ENCODE results near the gene CADPS. TPM values are rescaled to one million over a fixed set of nuclear protein-coding genes. Genes with fewer than 3 reads are reported as not detected.

CADPS gene
- total RNA-seq, 1 experiment from 2014 or later, result 7.0 TPM

DNA sequence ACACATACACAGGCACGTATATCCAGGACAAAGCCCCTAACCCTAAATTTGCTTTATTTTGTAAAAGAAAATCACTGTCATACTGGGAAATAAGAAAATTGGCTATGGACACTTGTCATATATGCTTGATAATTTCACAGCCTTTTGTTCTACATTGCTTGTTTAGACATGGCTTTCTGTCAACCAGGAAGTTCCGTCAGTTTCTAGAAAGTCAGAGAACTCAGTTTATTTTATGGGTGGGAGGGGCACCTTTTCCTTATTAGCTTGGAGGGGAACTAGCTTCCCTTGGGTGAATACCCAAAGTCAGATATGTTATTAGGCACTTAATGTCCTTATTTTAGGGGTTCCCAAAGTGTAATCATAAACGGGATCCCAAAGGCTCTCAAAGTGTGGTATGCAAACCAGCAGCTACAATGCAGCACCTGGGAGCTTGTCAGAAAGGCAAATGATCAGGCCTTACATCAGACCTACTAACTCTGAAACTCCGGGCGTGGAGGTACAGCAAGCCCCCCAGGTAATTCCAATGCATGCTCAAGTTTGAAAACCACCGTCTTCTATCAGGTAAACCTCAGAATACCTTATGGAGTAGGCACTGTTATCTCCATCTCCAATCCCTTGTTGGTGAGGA, 50.1 kb downstream of the CADPS start:
- ATAC-seq (no peak), DNase-seq (ENCODE audit: low spot score) (no peak)
- TF ChIP-seq ELF4 (CRISPR knock-in tag; IDR thresholded peaks at IDR 0.05; ENCODE audit: low read depth), result no peak
- TF ChIP-seq RELA (CRISPR knock-in tag; IDR thresholded peaks at IDR 0.05; ENCODE audit: borderline replicate concordance), result no peak
- TF ChIP-seq CBFB (CRISPR knock-in tag; IDR thresholded peaks at IDR 0.05; ENCODE audit: low read depth), result no peak
- no peak for TF ChIP-seq STAT6 (CRISPR knock-in tag; conservative IDR thresholded peaks at IDR 0.05; ENCODE audit: low read depth)
- no peak for TF ChIP-seq SP1 (CRISPR knock-in tag; conservative IDR thresholded peaks at IDR 0.05)
- no peak for TF ChIP-seq ZNF396 (CRISPR knock-in tag; IDR thresholded peaks at IDR 0.05; ENCODE audit: borderline replicate concordance)
- TF ChIP-seq, protein P1, sequence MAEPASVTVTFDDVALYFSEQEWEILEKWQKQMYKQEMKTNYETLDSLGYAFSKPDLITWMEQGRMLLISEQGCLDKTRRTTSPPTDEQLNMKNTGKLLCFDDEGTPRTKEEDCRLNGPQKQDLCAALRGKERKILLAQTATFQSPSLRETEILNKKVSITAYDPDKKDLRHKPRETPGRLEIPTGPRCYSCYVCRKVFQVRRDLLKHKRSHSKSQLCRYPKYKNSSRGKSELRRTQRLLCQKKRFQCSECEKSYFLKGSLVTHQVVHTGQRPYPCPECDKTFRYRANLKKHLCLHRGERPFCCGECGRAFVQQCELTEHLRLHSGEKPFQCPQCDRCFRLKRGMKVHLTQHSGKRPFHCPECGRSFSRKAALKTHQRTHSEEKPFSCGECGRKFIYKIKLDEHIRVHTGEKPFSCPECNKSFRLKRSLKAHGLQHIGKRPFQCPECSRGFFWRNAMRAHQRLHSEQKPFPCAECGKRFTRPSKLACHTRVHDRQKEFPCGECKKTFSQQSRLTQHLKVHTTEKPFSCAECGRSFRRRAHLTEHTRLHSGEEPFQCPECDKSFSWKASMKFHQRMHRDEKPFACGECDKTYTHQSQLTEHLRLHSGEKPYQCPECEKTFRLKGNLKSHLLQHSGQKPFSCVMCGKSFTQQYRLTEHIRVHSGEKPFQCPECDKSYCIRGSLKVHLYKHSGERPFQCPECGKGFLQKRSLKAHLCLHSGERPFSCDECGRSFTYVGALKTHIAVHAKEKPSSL (CRISPR knock-in tag; conservative IDR thresholded peaks at IDR 0.05), result no peak
- H3K27me3 Mint-ChIP-seq (ENCODE audit: low read depth), result no peaks in the 10 kb centered on the region
- H3K4me1 Mint-ChIP-seq, result 0 out of 2 replicates have a peak, but pooled peaks cover 3% of the 10 kb centered on the region
- no peak overlapping the region for H3K4me3 Mint-ChIP-seq
- no peaks in the 10 kb centered on the region for H3K36me3 Mint-ChIP-seq
- ChIA-PET POLR2A (no interaction called here), CTCF (interaction anchor here (1.4 to 2.2 kb wide), 3 partner anchors 9 to 157 kb away, joined by 3 to 12 read pairs (median 3); no protein-coding TSS in a partner anchor)
- no peaks in the 10 kb centered on the region for H3K9me3 Mint-ChIP-seq
- no peak overlapping the region for H3K27ac Mint-ChIP-seq

DNA sequence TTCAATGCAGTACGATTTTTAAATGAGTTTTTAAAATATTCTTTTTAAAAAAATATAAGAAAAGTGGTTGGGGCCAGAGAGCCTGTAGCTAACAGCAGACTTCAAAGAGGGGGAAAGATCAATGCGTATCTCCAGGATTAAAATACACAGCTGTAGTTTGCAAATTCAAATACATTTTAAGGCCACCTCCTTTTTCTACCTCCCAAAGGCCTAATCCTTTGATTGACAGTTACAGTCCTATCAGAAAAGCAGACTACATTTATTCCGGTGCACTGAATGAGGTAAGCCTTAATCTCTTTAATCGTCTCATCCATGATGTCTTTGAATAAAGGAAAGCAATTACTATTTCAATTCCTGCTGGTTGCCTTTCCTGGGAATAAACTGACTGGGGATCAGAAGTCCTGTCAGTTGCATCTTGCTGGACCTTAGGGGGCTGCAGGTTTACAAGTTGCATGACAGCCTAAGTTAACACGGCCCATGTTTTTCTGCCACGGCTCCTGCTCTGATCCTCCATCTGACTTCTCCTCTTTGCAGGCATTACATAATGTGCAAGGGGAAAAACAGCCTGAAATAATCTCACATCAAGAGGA, 51.7 kb downstream of the CADPS start:
- H3K9me3 Mint-ChIP-seq, result no peaks in the 10 kb centered on the region
- H3K27me3 Mint-ChIP-seq (ENCODE audit: low read depth), result no peaks in the 10 kb centered on the region
- ATAC-seq (no peak), DNase-seq (ENCODE audit: low spot score) (no peak)
- no peaks in the 10 kb centered on the region for H3K36me3 Mint-ChIP-seq
- no peak for TF ChIP-seq STAT6 (CRISPR knock-in tag; conservative IDR thresholded peaks at IDR 0.05; ENCODE audit: low read depth)
- no peak for TF ChIP-seq GRHL2 (CRISPR knock-in tag; IDR thresholded peaks at IDR 0.05; ENCODE audit: insufficient replicate concordance, severe bottlenecking)
- TF ChIP-seq ATF3 (CRISPR knock-in tag; conservative IDR thresholded peaks at IDR 0.05), result no peak
- TF ChIP-seq CREB1 (CRISPR knock-in tag; IDR thresholded peaks at IDR 0.05), result no peak
- TF ChIP-seq, protein P2, sequence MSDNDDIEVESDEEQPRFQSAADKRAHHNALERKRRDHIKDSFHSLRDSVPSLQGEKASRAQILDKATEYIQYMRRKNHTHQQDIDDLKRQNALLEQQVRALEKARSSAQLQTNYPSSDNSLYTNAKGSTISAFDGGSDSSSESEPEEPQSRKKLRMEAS (CRISPR knock-in tag; IDR thresholded peaks at IDR 0.05), result no peak
- TF ChIP-seq NR3C1 (CRISPR knock-in tag; conservative IDR thresholded peaks at IDR 0.05; ENCODE audit: low read depth), result no peak
- no peak for TF ChIP-seq ATF1 (CRISPR knock-in tag; IDR thresholded peaks at IDR 0.05)
- no peak for TF ChIP-seq RELA (CRISPR knock-in tag; IDR thresholded peaks at IDR 0.05; ENCODE audit: borderline replicate concordance)
- TF ChIP-seq MXD4 (CRISPR knock-in tag; IDR thresholded peaks at IDR 0.05; ENCODE audit: borderline replicate concordance), result no peak
- TF ChIP-seq, protein P3, sequence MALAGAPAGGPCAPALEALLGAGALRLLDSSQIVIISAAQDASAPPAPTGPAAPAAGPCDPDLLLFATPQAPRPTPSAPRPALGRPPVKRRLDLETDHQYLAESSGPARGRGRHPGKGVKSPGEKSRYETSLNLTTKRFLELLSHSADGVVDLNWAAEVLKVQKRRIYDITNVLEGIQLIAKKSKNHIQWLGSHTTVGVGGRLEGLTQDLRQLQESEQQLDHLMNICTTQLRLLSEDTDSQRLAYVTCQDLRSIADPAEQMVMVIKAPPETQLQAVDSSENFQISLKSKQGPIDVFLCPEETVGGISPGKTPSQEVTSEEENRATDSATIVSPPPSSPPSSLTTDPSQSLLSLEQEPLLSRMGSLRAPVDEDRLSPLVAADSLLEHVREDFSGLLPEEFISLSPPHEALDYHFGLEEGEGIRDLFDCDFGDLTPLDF (CRISPR knock-in tag; IDR thresholded peaks at IDR 0.05), result no peak
- no peak for TF ChIP-seq GTF2I (CRISPR knock-in tag; conservative IDR thresholded peaks at IDR 0.05)
- TF ChIP-seq RORB (CRISPR knock-in tag; IDR thresholded peaks at IDR 0.05), result no peak
- TF ChIP-seq ZNF416 (CRISPR knock-in tag; IDR thresholded peaks at IDR 0.05), result no peak
- ChIA-PET CTCF (no interaction called here), POLR2A (interaction anchor here (0.6 kb wide), 1 partner anchor 276 kb away, joined by 7 read pairs; no protein-coding TSS in a partner anchor)
- no peak overlapping the region for H3K4me3 Mint-ChIP-seq
- H3K27ac Mint-ChIP-seq, result no peak overlapping the region
- 0 out of 2 replicates have a peak, but pooled peaks cover 3% of the 10 kb centered on the region for H3K4me1 Mint-ChIP-seq
